ENCODE results near the gene RASL12.
"Not testable (repeated sequence)": the region's sequence is repeated elsewhere in the genome, so short reads cannot be mapped to it uniquely, and the experiment has no call there.

RASL12 gene

DNA sequence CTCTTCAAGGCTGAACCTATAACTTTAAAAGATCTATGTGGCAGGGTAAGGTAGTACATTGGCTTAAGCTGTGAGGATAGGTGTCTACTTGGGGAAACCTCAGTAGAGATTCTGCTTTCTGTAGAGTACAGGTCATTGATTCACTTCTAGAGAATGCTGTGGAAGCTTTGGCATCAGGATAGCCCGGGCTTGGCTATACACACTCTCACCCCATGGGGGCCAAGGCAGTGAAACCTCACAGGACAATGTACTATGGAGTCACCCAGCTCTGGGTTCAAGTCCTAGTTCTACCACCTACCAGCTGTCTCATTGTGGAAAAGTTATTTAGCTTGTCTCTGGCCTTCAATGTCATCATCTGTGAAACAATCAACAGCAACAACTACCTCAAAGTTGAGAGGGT lies 47.4 kb downstream of the RASL12 start:
- no peak for DNase-seq

DNA sequence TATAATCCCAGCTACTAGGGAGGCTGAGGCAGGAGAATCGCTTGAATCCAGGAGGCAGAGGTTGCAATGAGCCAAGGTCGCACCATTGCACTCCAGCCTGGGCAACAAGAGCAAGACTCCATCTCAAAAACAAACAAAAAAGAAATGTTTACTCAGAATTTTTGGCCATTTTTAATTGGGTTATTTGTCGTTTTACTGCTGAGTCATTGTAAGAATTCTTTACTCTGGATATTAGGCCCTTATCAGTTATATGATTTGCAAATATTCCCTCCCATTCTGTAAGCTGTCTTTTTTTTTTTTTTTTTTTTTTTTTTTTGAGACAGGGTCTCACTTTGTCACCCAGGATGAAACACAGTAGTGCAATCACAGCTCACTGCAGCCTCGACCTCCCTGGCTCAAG lies 56.6 kb downstream of the RASL12 start:
- DNase-seq, result not testable (repeated sequence)

DNA sequence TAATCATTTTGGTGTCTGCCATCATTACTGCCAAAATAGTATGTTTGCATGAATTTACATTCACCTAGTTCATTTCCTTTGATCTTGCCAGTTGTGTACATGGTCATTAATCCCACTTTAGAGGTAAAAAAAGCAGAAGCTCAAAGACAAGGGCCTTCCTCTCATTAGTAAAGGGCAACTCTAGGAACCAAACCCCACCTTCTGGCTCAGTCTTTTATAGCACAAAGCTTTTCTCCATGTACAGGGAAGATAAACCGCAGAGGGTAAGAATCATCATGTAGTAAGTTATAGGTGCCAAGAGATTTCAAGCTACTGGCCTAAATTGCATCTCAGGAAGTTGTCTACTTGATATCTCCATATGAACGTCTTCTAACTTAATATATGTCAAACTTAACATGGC lies 58.8 kb downstream of the RASL12 start:
- DNase-seq, result no peak

DNA sequence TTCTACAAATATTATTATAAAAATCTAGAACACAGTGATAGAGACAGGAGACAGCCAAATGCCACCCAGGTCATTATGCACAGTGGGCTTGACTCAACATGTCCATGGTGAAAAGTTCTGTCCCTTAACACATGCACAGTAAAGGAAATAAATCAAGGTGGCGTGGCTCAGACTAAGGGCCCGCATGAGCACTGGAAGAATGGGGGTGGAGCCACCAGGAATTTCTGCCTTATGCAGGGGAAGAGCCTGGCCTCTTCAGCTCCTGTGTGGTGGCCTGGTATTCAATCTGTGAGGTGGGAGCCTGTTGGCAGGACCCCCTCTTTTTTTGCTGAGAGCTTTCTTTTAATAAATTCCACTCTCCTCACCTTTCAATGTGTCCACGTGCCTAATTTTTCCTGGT lies 60.9 kb downstream of the RASL12 start:
- DNase-seq, result no peak

DNA sequence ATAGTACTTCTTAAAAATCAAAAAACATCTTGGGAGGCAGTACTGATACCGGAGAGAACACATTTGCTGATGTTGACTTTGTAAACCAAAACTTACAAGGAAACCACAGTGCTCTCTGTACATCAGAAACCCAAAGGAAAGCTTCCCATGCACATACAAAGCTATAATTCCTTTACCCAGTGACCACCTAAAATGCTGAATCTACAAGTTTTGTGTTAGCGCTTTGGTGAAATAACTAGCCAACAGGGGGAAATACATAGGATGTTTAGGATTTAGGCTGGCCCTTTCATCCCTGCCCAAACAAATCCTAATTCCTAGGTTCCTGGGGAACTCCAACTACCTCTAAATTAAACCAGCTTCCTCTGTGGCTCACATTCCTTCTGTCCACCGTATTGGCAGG lies 62.8 kb downstream of the RASL12 start:
- no peak for DNase-seq

Measured in activated CD4-positive, alpha-beta T cell treated with anti-CD3 and anti-CD28 coated beads, Interleukin-10, Interleukin-2, amounts not matched to agents 100 ng/mL and 50 ng/mL, durations not matched to agents 16 hours and 8 hours (primary cell).